CD4-positive, alpha-beta T cell treated with Interleukin-12 subunit alpha and Interleukin-12 subunit beta, for 1 hour (primary cell): ENCODE measurements around the gene COLEC11.

Experiments
- DNase-seq: peaks from one replicate; pipeline ENCODE4 v3.0.0-alpha.2; 2020

The COLEC11 gene

DNA sequence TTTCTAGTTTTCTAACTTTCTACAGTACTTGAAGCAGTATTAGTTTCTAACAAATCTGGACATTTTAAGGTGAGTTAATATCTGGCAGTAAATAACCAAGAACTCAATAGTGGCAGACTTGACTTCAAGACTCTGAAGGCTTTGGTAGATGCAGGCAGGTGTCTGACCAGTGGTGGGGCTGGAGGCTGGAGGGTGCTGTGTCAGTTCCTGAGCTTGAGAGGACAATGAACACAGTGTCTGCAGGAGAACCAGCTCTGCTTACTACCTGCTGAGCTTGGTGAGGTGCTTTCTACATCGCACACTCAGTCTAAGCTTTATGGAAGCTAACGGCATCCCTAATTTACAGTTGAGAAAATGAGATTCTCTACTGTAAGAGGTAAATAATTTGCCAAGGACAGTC lies 84.3 kb downstream of the COLEC11 start:
- no peak for DNase-seq

DNA sequence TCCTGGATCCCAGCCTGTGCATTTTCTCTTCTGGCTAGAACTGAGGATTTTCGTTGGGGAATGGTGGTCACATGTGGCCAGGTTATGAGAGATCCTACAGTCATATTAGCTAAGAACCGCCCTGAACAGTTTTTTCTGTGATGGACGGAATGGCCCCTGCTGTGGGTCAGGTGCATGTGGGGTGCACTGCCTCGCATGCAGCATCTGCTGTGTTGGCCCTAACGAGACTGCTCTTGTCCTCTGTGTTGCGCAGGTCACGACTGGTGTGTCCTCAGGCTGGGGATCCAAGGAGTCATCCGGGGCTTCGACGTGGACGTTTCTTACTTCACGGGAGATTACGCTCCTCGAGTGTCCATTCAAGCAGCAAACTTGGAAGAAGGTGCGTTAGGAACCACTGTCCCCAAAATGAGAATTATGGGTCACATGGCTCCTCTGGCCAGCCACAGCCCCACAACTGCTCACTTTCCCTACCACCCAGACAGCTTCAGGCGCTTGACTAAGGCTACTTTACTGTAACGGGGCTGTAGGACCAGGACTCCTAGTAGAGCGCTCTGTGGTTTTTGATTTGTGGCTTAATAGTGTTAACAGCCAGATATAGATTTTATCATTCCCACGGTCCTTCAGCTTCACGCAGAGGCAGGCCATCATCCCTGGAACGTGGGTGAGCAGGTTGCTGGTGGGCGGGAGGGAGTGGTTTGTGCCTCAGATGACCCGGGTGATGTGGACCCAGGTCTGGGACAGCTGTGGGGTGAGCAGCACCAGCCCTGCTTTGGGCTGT lies 84.9 kb downstream of the COLEC11 start:
- no peak for DNase-seq

DNA sequence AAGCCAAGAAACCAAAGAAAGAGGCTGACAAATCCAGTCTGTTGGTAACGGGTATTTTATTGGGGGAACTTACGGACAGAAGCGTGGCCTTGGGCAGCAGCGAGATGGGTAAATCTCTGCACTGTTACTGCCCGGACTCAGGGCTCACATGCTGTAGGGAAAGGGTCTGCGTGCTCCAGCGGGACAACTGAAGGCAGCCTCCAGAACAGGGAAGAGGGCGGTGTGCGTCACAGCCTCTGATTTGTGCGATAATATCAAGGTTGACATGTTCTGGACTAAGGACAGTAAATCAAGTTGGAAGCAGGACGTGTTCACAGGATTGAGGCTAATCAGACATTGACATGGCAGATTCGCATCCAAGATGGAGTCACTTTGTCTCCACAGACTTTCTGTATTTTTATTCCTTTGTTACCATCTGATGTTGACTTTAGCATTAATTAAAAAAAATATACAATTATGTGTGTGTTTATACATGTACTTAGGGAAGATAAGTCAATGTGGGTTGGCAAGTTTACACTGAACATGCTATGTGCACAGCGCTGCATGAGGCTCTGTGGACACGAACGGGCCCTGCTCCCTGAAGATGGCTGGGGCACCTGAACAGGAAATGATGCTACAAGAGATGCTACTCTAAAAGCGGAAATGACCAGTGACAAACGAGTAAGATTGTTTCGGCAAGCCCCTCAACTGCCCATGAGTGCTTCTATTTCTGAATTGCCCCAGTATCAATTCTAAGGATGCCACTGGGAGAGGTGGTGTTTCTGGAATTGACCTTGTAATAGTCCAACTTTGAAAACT lies 85.8 kb downstream of the COLEC11 start:
- no peak for DNase-seq

DNA sequence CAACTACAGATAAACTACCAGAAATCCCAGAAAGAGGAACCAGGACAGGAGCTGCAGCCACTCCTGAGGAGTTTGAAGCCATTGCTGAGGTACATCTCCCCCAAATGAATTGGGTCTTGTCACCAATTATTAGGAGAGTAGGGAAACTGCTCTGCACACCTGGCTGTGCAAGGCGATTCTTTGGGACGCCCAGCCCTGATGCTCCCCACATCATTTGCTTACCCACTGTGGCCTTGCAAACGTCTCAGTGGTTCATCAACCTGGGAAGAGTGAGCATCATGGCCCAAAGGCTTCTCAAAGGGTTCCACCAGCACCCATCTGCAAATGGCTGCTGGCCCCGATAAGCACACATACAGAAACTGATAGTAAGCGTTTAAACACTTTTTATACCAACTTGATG lies 86.7 kb downstream of the COLEC11 start:
- DNase-seq: no peak

DNA sequence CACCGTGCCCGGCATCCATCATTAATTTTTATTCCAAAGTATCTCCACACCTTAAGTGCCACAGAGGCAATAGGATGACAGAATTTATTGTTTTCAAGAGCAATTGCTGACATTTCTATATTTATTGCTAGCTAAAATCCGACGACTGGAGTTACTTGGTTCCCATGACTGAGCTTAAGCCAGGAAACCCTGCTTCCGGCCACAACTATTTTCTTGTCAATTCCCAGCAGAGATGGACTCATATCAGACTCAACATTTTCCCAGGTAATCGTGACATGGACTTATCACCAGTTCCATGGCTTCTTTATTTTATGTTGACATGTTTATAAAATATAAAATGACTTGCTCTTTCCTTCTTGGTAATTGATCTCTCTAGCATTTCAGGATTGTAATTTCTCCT lies 87.9 kb downstream of the COLEC11 start:
- no peak for DNase-seq

DNA sequence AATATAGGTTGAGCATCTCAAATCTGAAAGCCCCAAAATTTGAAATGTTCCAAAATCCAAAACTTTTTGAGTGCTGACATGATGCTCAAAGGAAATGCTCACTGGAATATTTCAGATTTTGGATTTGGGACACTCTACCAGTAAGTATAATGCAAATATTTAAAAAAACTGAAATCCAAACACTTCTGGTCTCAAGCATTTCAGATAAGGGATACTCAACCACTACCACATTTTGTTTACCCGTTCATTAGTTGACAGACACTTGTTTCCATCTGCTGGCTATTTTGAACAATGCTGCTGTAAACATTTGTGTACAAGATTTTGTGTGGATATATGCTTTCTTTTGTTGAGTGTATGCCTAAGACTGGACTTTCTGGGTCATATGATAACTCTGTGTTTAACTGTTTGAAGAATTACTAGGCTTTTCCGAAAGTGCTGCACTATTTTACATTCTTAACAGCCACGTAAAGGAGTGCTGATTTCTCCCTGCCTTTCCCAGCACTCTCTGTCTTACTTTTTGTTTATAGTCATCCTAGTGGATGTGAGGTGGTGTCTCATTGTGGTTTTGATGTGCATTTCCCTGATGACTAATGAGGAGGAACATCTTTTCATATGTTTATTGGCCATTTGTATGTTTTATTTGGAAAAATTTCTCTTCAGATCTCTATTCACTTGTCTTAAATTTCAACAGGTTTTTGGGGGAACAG lies 89.0 kb downstream of the COLEC11 start:
- DNase-seq: no peak

DNA sequence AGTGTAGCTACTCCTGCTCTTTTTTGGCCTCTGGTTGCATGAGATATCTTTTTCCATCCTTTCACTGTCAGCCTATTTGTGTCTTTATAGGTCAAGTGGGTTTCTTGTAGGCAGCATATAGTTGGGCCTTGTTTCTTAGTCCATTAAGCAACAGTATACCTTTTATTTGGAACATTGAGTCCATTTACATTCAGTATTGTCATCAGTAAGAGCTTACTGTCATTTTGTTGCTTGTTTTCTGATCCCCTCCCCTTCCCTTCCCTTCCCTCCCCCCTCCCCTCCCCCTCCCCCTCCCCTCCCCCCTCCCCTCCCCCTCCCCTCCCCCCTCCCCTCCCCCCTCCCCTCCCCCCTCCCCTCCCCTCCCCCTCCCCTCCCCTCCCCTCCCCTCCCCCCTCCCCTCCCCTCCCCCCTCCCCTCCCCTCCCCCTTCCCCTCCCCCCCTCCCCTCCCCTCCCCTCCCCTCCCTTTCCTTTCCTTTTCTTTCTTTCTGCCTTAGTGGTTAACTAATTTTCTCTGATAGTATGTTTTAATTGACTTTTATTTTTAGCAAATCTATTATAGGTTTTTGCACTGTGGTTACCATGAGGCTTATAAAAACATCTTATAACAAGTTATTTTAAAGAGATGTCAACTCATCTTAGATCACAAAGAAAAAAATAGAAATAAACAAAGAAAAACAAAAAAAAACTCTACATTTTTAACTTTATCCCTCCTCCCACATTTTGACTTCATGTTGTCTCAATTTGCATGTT lies 95.3 kb downstream of the COLEC11 start:
- DNase-seq: no peak

DNA sequence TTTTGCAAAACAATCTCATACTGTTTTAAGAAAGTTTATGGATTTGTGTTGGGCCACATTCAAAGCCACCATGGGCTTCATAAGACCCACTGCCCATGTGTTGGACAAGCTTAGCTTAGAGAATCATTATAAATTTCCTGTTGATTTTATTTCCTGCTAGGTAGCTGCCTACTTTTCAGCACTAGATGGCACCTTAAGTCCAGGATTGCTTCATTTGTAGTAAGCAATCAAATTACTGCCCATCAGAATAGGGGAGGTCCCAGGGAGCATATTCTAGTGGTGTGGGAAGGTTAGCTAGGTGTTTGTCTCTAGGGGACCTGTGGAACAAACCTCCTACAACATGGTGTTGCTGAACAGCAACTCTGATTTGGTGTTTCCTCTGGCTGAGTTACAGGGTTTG lies 97.5 kb downstream of the COLEC11 start:
- DNase-seq: no peak
